Breast epithelium (tissue), 4 donors: Measurements from ENCODE around the gene RALGPS1. TPM values are rescaled to one million over a fixed set of nuclear protein-coding genes. Genes with fewer than 3 reads are reported as not detected.

Source experiments
- DNase-seq, 2 donors: peaks; one replicate each; pipeline ENCODE4 v3.0.0-alpha.2; 2019; ENCODE audit warnings: low spot score in 2 of 2
- H3K27ac ChIP-seq, 2 donors: fragments of 200-600 bp; sonication (generic) in 1 of 2; one replicate each; pipeline ENCODE4 v1.5.1; 2016 to 2019; ENCODE audit warnings: mild to moderate bottlenecking in 1 of 2
- H3K27me3 ChIP-seq, 2 donors: fragments of 200-600 bp; sonication (generic) in 1 of 2; one replicate each; pipeline versions ENCODE4 v1.5.1 to v1.6.0; 2017 to 2019; ENCODE audit warnings: control low read depth in 1 of 2, mild to moderate bottlenecking in 1 of 2
- H3K36me3 ChIP-seq: fragments of 200-600 bp; one replicate; pipeline ENCODE4 v1.5.1; 2019
- H3K4me1 ChIP-seq, 2 donors: fragments of 200-600 bp; sonication (generic); one replicate each; pipeline ENCODE4 v1.5.1; 2016 to 2019; ENCODE audit warnings: control low read depth in 1 of 2
- H3K4me3 ChIP-seq, 3 donors: fragments of 200-600 bp; sonication (generic); 1 replicate in 2 of 3; 2 replicates in 1 of 3; pipeline ENCODE4 v1.5.1; 2016 to 2019; ENCODE audit warnings: mild to moderate bottlenecking in 3 of 3, moderate library complexity in 2 of 3
- H3K9me3 ChIP-seq, 2 donors: fragments of 200-600 bp; sonication (generic) in 1 of 2; one replicate each; pipeline ENCODE4 v1.5.1; 2016 to 2019; ENCODE audit warnings: control low read depth in 1 of 2
- CTCF ChIP-seq, 3 donors: fragments of 450-650 bp; IDR thresholded peaks; one replicate each; pipeline ENCODE4 v1.5.1; 2016 to 2017; ENCODE audit warnings: antibody characterized with exemption in 3 of 3, mild to moderate bottlenecking in 3 of 3, moderate library complexity in 3 of 3
- POLR2A ChIP-seq: fragments of 450-650 bp; IDR thresholded peaks from one replicate; pipeline ENCODE4 v1.6.1; 2016; ENCODE audit warnings: antibody characterized with exemption, mild to moderate bottlenecking, moderate library complexity
- POLR2AphosphoS5 ChIP-seq, 3 donors: sonication (generic); formaldehyde crosslinking; IDR thresholded peaks; one replicate each; pipeline ENCODE4 v1.6.1; 2017; ENCODE audit warnings: antibody characterized with exemption in 3 of 3
- intact Hi-C: fragments of 100-400 bp; cut with DNase I; formaldehyde crosslinking; loops from one replicate; pipeline ENCODE4 v1.15.1; 2023; ENCODE audit warnings: low total_unique reads
- total RNA-seq, 3 donors: library from RNA; depleted of rRNA; stranded (reverse); fragments of >200 nt; gene quantifications; one replicate each; pipeline ENCODE4 v1.1.0, GENCODE V29; 2016

The RALGPS1 gene
- total RNA-seq, 3 donors from 2014 or later = 5.8 to 30.7 (median 15.1) TPM

DNA sequence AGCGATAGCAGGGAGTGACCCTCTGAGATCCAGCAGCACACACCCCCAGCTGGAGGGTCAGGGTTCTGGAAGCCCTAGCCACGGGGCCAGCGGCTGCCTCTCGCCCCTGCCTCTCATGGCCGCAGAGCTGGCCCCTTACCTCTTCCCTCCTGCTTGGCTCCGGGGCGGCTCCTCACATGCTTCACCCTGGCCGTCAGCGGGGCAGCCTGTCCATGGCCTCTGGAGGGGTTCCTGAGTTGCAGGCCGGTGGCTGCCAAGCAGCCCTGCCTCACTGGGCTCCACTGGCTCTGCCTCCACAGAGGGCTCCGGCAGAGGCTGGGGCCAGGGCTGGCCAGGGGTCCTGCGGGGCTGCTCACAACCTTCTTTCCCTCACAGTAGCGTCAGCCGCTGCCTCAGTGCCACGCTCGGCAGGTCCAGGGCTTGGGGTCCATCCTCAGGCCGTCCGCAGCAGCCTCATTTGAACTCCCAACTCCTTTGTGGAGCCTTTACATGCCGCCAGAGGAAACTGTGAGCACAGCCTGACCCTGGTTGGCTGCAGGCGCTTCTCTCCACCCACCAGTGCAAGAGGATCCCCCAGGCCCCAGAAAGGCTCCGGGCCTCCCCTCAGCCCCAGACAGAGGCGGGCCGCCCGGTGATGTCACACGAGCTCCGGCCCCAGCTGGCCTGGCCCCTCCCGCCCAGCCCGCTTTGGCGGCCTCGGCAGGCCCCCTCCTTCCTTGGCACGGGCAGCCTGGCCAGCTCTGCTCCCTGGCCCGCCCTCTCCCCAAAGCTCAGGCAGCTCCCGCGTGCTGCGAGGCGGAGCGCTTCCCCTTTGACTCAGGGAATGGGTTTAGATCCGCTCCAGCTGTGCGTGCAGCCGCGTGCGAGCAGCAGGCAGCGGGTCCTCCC lies 207.8 kb downstream of the RALGPS1 start, which contains the start of gene ANGPTL2:
Gene ANGPTL2 (minus strand): TSS at position 460 of the 888 bp plus-strand sequence. CDS start 13,904 bp downstream, outside the sequence.
- Histone ChIP-seq H3K27ac (peak within 1 kb of the TSS; percentile 88), H3K27me3 (no peaks in the 10 kb centered on the region), H3K9me3 (no peaks in the 10 kb centered on the region), H3K36me3 (no peaks in the 10 kb centered on the region), H3K4me1 (no peaks in the 10 kb centered on the region), H3K4me3 (peak within 1 kb of the TSS; percentile 63 to 79 (median 76))
- DNase-seq = peak; percentile 73 to 75
- intact Hi-C loops = no loop called here
- peak; percentile 76 for TF ChIP-seq POLR2A
- peak; percentile 47 to 72 (median 58) for TF ChIP-seq POLR2AphosphoS5 (IDR thresholded peaks at IDR 0.05)
- no peak for TF ChIP-seq CTCF (IDR thresholded peaks at IDR 0.05)

GRCh38 chr9:127123064-127123890 lies 208.7 kb downstream of the RALGPS1 start:
- H3K27ac ChIP-seq = peak overlapping the region; percentile 88
- DNase-seq = peak; percentile 47 to 50
- TF ChIP-seq POLR2AphosphoS5 (IDR thresholded peaks at IDR 0.05) (no peak), CTCF (IDR thresholded peaks at IDR 0.05) (no peak), POLR2A (no peak)

GRCh38 chr9:127124111-127124531 lies 209.5 kb downstream of the RALGPS1 start:
- H3K27ac ChIP-seq = peak overlapping the region in 1 of 2 donors; percentile 88
- H3K4me3 ChIP-seq = no peak overlapping the region
- no peaks in the 10 kb centered on the region for H3K4me1 ChIP-seq
- no peak for DNase-seq
- H3K9me3 ChIP-seq = no peaks in the 10 kb centered on the region
- intact Hi-C loops = no loop called here
- H3K27me3 ChIP-seq = no peaks in the 10 kb centered on the region
- H3K36me3 ChIP-seq = no peaks in the 10 kb centered on the region
- TF ChIP-seq POLR2AphosphoS5 (IDR thresholded peaks at IDR 0.05) (no peak), CTCF (IDR thresholded peaks at IDR 0.05) (no peak), POLR2A (no peak)

More at GRCh38 chr9:127123064-127123890, 208.7 kb downstream of the RALGPS1 start:
- intact Hi-C loops = no loop called here
- Histone ChIP-seq H3K4me1 (no peaks in the 10 kb centered on the region), H3K36me3 (no peaks in the 10 kb centered on the region), H3K4me3 (peak overlapping the region; percentile 63 to 79 (median 76)), H3K27me3 (no peaks in the 10 kb centered on the region), H3K9me3 (no peaks in the 10 kb centered on the region)

GRCh38 chr9:127124792-127125191 lies 210.2 kb downstream of the RALGPS1 start:
- Histone ChIP-seq H3K9me3 (no peaks in the 10 kb centered on the region), H3K36me3 (no peaks in the 10 kb centered on the region), H3K27ac (no peak overlapping the region), H3K4me1 (no peaks in the 10 kb centered on the region), H3K27me3 (no peaks in the 10 kb centered on the region), H3K4me3 (no peak overlapping the region)
- peak in 1 of 2 donors; percentile 6 for DNase-seq
- TF ChIP-seq CTCF (IDR thresholded peaks at IDR 0.05) = no peak
- TF ChIP-seq POLR2A = no peak
- TF ChIP-seq POLR2AphosphoS5 (IDR thresholded peaks at IDR 0.05) = no peak
- intact Hi-C loops = no loop called here
